ENCODE results near the gene SNTA1. TPM values are rescaled to one million over a fixed set of nuclear protein-coding genes. Genes with fewer than 3 reads are reported as not detected.
A peak's percentile ranks its signal among the peaks of the same experiment; 100 is the strongest.

Gene SNTA1
- total and polyA plus RNA-seq, 2 of the 13 experiments (the other 11 are each of a cell fraction or from before 2014, with no cell fraction given) = 16.4 to 18.3 TPM

DNA sequence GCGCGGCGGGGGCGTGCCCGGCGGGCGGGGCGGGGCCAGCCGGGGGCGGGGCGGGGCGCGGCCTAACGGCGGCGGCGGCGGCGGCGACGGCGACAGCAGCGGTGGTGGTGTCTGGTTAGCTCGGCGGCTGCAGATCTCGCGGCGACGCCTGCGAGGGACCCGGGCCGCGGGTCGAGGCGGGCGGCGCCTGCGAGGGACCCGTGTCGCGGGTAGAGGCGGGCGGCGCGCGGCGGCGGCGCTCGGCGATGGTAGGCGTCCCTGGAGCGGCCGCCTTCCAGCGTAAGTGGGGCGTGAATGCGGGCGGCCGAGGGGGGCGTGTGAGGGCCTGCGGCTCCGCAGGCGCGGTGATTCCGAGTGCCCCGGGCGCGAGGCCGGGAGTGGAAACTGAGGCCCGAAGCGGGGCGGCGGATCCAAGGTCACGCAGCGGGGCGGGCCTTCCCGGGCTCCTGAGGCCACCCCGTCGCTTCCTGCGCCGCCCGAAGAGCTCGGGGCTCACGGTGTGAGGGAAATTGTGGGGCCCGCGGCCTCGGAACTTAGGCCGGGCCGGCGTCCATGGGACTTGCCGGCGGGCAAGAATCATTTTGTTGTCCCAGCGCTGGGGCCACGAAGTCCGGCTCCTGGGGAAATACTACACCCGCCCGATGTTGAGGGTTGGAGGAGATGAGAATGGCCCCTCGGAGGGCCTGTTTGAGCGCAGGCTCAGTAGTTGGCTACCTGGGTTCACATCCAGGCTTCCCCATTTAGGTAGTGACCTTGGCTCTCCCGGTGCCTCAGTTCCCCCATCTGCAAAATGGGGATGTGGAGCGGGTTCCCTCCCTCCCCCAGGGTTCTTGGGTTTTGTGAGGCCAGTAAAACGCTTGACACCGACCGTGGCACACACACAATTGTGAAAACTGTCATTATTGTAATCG is 46.7 kb upstream of the SNTA1 start, which contains the start of gene CBFA2T2 (continued):
- peak; percentile 32; the same call in 1 of the 2 replicates for TF ChIP-seq ZNF773 (CRISPR knock-in tag; IDR thresholded peaks at IDR 0.05; ENCODE audit: borderline replicate concordance)
- TF ChIP-seq KDM2A (CRISPR knock-in tag; IDR thresholded peaks at IDR 0.05; ENCODE audit: borderline replicate concordance, low read depth) = peak; percentile 30; the same call in 1 of the 2 replicates
- TF ChIP-seq, protein P1, sequence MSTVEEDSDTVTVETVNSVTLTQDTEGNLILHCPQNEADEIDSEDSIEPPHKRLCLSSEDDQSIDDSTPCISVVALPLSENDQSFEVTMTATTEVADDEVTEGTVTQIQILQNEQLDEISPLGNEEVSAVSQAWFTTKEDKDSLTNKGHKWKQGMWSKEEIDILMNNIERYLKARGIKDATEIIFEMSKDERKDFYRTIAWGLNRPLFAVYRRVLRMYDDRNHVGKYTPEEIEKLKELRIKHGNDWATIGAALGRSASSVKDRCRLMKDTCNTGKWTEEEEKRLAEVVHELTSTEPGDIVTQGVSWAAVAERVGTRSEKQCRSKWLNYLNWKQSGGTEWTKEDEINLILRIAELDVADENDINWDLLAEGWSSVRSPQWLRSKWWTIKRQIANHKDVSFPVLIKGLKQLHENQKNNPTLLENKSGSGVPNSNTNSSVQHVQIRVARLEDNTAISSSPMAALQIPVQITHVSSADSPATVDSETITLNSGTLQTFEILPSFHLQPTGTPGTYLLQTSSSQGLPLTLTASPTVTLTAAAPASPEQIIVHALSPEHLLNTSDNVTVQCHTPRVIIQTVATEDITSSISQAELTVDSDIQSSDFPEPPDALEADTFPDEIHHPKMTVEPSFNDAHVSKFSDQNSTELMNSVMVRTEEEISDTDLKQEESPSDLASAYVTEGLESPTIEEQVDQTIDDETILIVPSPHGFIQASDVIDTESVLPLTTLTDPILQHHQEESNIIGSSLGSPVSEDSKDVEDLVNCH (CRISPR knock-in tag; IDR thresholded peaks at IDR 0.05) = no peak
- TF ChIP-seq, protein P2, sequence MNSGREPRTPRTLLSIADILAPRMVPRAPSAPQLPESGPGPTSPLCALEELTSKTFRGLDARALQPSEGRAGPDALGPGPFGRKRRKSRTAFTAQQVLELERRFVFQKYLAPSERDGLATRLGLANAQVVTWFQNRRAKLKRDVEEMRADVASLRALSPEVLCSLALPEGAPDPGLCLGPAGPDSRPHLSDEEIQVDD (CRISPR knock-in tag; IDR thresholded peaks at IDR 0.05; ENCODE audit: borderline replicate concordance) = peak; percentile 75; the same call in 1 of the 2 replicates
- peak; percentile 34; the same call in 1 of the 2 replicates for TF ChIP-seq FOSL2 (CRISPR knock-in tag; IDR thresholded peaks at IDR 0.05)
- TF ChIP-seq, protein P3, sequence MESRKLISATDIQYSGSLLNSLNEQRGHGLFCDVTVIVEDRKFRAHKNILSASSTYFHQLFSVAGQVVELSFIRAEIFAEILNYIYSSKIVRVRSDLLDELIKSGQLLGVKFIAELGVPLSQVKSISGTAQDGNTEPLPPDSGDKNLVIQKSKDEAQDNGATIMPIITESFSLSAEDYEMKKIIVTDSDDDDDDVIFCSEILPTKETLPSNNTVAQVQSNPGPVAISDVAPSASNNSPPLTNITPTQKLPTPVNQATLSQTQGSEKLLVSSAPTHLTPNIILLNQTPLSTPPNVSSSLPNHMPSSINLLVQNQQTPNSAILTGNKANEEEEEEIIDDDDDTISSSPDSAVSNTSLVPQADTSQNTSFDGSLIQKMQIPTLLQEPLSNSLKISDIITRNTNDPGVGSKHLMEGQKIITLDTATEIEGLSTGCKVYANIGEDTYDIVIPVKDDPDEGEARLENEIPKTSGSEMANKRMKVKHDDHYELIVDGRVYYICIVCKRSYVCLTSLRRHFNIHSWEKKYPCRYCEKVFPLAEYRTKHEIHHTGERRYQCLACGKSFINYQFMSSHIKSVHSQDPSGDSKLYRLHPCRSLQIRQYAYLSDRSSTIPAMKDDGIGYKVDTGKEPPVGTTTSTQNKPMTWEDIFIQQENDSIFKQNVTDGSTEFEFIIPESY (CRISPR knock-in tag; IDR thresholded peaks at IDR 0.05) = no peak
- no peak; the same call in 1 of the 2 replicates for TF ChIP-seq HOXA3 (CRISPR knock-in tag; IDR thresholded peaks at IDR 0.05)
- TF ChIP-seq ZNF652 (CRISPR knock-in tag; IDR thresholded peaks at IDR 0.05; ENCODE audit: borderline replicate concordance, low read depth) = no peak
- TF ChIP-seq ZNF598 (CRISPR knock-in tag; IDR thresholded peaks at IDR 0.05; ENCODE audit: borderline replicate concordance) = peak; percentile 24; the same call in 1 of the 2 replicates
- TF ChIP-seq RBAK (CRISPR knock-in tag; IDR thresholded peaks at IDR 0.05) = no peak
- TF ChIP-seq HOXA5 (CRISPR knock-in tag; IDR thresholded peaks at IDR 0.05) = no peak
- TF ChIP-seq, protein P4, sequence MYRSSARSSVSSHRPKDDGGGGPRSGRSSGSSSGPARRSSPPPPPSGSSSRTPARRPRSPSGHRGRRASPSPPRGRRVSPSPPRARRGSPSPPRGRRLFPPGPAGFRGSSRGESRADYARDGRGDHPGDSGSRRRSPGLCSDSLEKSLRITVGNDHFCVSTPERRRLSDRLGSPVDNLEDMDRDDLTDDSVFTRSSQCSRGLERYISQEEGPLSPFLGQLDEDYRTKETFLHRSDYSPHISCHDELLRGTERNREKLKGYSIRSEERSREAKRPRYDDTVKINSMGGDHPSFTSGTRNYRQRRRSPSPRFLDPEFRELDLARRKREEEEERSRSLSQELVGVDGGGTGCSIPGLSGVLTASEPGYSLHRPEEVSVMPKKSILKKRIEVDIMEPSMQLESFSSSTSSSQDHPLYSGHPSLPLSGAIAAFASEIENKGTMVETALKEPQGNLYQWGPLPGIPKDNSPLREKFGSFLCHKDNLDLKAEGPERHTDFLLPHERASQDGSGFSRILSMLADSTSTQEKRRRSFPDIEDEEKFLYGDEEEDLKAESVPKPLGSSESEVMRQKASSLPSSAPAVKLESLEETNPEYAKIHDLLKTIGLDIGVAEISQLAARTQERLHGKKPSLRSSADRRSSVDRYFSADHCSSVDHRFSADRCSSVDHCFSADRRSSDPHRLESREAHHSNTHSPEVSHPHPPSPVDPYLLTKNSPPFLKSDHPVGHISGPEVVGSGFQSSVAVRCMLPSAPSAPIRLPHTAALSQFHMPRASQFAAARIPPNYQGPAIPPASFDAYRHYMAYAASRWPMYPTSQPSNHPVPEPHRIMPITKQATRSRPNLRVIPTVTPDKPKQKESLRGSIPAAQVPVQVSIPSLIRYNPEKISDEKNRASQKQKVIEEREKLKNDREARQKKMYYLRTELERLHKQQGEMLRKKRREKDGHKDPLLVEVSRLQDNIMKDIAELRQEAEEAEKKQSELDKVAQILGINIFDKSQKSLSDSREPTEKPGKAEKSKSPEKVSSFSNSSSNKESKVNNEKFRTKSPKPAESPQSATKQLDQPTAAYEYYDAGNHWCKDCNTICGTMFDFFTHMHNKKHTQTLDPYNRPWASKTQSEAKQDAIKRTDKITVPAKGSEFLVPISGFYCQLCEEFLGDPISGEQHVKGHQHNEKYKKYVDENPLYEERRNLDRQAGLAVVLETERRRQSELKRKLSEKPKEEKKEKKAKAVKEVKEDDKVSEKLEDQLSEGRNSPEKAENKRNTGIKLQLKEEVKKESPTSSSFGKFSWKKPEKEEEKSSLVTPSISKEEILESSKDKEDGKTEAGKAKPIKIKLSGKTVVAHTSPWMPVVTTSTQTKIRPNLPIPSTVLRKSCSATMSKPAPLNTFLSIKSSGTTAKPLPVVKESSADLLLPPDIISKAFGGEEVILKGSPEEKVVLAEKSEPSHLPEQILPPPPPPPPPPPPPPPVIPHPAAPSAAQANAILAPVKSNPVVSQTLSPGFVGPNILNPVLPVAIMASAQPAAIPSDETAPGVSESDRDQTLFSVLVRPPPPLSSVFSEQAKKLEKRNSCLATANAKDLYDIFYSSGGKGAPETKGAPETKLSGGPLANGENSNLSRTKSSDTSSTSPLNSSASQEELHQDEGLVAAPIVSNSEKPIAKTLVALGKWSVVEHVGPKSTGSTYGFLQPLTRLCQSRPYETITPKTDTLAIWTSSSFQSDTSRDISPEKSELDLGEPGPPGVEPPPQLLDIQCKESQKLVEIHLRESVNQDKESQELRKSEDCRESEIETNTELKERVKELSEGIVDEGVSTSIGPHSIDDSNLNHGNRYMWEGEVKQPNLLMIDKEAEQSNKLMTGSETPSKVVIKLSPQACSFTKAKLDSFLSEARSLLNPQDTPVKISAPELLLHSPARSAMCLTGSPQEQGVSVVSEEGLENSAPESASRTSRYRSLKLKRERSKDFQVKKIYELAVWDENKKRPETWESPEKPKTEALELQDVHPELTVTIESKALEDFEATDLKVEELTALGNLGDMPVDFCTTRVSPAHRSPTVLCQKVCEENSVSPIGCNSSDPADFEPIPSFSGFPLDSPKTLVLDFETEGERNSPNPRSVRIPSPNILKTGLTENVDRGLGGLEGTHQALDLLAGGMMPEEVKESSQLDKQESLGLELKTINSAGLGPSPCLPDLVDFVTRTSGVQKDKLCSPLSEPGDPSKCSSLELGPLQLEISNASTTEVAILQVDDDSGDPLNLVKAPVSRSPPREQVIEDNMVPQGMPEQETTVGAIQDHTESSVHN (CRISPR knock-in tag; IDR thresholded peaks at IDR 0.05) = no peak
- no peak; the same call in 1 of the 2 replicates for TF ChIP-seq ZNF234 (CRISPR knock-in tag; conservative IDR thresholded peaks at IDR 0.05)
- TF ChIP-seq AKAP8 (CRISPR knock-in tag; IDR thresholded peaks at IDR 0.05) = no peak
- TF ChIP-seq ZNF33A (CRISPR knock-in tag; IDR thresholded peaks at IDR 0.05; ENCODE audit: borderline replicate concordance) = peak; percentile 71; the same call in 1 of the 2 replicates
